ENCODE measurements around the gene ALG3.

GRCh38 chr3:184291044-184291737 lies 42.4 kb upstream of the ALG3 start:
- no peak for TF ChIP-seq NFATC4 (CRISPR knock-in tag; IDR thresholded peaks at IDR 0.05)
- no peak for TF ChIP-seq ZNF263 (CRISPR knock-in tag; IDR thresholded peaks at IDR 0.05; ENCODE audit: low read depth)
- TF ChIP-seq CTCF (IDR thresholded peaks at IDR 0.05), result no peak
- TF ChIP-seq JUN (CRISPR knock-in tag; IDR thresholded peaks at IDR 0.05), result no peak
- TF ChIP-seq ZBTB21 (CRISPR knock-in tag; IDR thresholded peaks at IDR 0.05; ENCODE audit: borderline replicate concordance), result no peak
- TF ChIP-seq CREB1 (CRISPR knock-in tag; IDR thresholded peaks at IDR 0.05), result no peak
- TF ChIP-seq NR2C2 (CRISPR knock-in tag; IDR thresholded peaks at IDR 0.05), result no peak
- TF ChIP-seq ELF4 (CRISPR knock-in tag; IDR thresholded peaks at IDR 0.05; ENCODE audit: low read depth), result no peak
- TF ChIP-seq SMAD4 (CRISPR knock-in tag; IDR thresholded peaks at IDR 0.05), result no peak
- no peak for TF ChIP-seq ZNF232 (CRISPR knock-in tag; IDR thresholded peaks at IDR 0.05)
- no peak for TF ChIP-seq MYBL2 (CRISPR knock-in tag; IDR thresholded peaks at IDR 0.05)

All from WTC11 (cell line).